Thoracic aorta (tissue), 2 donors: ENCODE data around the gene CHCHD4. TPM values are rescaled to one million over a fixed set of nuclear protein-coding genes. Genes with fewer than 3 reads are reported as not detected.
"Not testable (repeated sequence)": the region's sequence is repeated elsewhere in the genome, so short reads cannot be mapped to it uniquely, and the experiment has no call there.

ENCODE experiments used
- ATAC-seq: fragments of 150-250 bp; one replicate; pipeline ENCODE4 v1.8.0; 2017; ENCODE audit warnings: low read depth; ENCODE audit not compliant: insufficient number of reproducible peaks, low FRiP score
- DNase-seq: peaks from one replicate; pipeline ENCODE4 v3.0.0-alpha.2; 2020; ENCODE audit warnings: low spot score
- H3K27ac ChIP-seq, 2 donors: fragments of 200-600 bp; sonication (generic); 1 replicate in 1 of 2; 2 replicates in 1 of 2; pipeline ENCODE4 v1.5.1; 2016; ENCODE audit warnings: mild to moderate bottlenecking in 2 of 2, moderate library complexity in 2 of 2
- H3K27me3 ChIP-seq: fragments of 200-600 bp; sonication (generic); replicated peaks from 2 replicates; pipeline ENCODE4 v1.6.0; 2016; ENCODE audit warnings: mild to moderate bottlenecking; ENCODE audit not compliant: insufficient read depth
- H3K36me3 ChIP-seq: fragments of 200-600 bp; sonication (generic); one replicate; pipeline ENCODE4 v1.5.1; 2016
- H3K4me1 ChIP-seq, 2 donors: fragments of 200-600 bp; sonication (generic); 1 replicate in 1 of 2; 2 replicates in 1 of 2; pipeline versions ENCODE4 v1.5.1 to v1.6.0; 2016; ENCODE audit warnings: low read depth in 2 of 2, mild to moderate bottlenecking in 1 of 2; ENCODE audit not compliant: control insufficient read depth in 1 of 2
- H3K4me3 ChIP-seq: fragments of 200-600 bp; sonication (generic); 2 replicates; pipeline ENCODE4 v1.5.1; 2016; ENCODE audit warnings: mild to moderate bottlenecking
- H3K9me3 ChIP-seq: fragments of 200-600 bp; sonication (generic); 2 replicates; pipeline ENCODE4 v1.5.1; 2016
- total RNA-seq, 2 donors: library from RNA; depleted of rRNA; stranded (reverse); fragments of >200 nt; gene quantifications; one replicate each; pipeline versions ENCODE4 v1.1.0 to v1.2.3, GENCODE V29; 2016
- TF ChIP-seq, protein P1 (sequence below): fragments of 200-600 bp; sonication (generic); IDR thresholded peaks from one replicate; pipeline ENCODE4 v1.5.1; 2019; ENCODE audit warnings: antibody characterized with exemption

Gene CHCHD4
- total RNA-seq, 2 donors from 2014 or later: 6.6 to 7.5 TPM

DNA sequence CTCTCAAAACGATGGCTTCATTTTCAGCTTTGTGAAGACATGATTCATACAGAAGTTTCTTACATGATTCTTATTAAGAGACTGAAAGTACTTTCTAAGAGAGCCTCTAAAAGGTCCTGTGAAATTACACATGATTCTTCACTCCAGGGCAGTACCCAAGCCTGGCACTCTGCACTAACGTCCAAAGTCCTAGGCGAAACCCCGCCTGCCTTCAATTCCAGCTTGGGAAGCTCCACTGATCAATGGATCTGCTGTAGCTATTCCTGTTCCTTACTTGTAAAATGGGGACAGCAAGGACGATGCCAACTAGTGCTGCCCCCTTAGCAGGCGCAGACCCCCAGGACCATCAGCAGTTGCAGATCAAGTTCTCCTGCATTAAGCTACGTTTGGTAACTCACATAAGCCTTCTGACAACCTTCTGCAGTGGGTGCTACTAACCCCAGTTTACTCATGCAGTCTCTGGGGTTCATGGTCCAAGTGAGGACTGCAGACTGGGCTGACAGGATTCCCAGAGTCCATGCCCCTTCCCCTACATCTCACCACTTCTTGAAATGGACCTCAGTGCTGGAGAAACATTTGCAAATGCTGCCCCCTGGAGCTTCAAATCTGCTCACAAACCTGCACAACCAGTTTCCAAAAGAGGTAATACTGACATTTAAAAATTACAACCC, 10.6 kb downstream of the CHCHD4 start:
- H3K36me3 ChIP-seq: peaks cover 43% of the 10 kb centered on the region
- no peak overlapping the region for H3K4me3 ChIP-seq
- H3K9me3 ChIP-seq: no peaks in the 10 kb centered on the region
- DNase-seq: no peak
- H3K27me3 ChIP-seq: no peaks in the 10 kb centered on the region
- TF ChIP-seq, protein P1, sequence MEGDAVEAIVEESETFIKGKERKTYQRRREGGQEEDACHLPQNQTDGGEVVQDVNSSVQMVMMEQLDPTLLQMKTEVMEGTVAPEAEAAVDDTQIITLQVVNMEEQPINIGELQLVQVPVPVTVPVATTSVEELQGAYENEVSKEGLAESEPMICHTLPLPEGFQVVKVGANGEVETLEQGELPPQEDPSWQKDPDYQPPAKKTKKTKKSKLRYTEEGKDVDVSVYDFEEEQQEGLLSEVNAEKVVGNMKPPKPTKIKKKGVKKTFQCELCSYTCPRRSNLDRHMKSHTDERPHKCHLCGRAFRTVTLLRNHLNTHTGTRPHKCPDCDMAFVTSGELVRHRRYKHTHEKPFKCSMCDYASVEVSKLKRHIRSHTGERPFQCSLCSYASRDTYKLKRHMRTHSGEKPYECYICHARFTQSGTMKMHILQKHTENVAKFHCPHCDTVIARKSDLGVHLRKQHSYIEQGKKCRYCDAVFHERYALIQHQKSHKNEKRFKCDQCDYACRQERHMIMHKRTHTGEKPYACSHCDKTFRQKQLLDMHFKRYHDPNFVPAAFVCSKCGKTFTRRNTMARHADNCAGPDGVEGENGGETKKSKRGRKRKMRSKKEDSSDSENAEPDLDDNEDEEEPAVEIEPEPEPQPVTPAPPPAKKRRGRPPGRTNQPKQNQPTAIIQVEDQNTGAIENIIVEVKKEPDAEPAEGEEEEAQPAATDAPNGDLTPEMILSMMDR: no peak
- ATAC-seq: no peak
- H3K4me1 ChIP-seq: peaks cover 0 to 8% of the 10 kb centered on the region in 2 donors
- no peak overlapping the region for H3K27ac ChIP-seq

DNA sequence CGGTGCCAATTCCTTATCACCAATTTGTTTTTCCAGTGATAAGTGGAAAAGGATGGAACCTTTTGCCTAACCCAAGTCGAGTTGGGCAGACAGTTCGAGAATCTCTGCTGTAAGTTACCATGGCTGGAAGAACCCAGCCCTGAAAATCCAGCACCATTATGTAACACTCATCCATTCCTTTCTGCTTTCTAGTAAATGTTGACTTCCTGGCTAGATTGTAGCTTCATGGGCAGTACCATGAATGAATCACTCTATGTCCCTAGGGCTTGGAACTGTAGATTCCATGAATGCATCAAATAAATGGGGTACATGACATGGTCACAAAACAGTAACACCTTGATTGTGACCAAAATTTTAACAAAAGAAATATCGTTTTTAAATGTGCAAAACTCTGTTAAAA, 14.0 kb downstream of the CHCHD4 start:
- Histone ChIP-seq H3K36me3 (peaks cover 36% of the 10 kb centered on the region), H3K4me1 (no peaks in the 10 kb centered on the region), H3K9me3 (no peaks in the 10 kb centered on the region), H3K4me3 (no peak overlapping the region), H3K27me3 (no peaks in the 10 kb centered on the region), H3K27ac (no peak overlapping the region)
- TF ChIP-seq, protein P1: no peak
- ATAC-seq: no peak
- no peak for DNase-seq

DNA sequence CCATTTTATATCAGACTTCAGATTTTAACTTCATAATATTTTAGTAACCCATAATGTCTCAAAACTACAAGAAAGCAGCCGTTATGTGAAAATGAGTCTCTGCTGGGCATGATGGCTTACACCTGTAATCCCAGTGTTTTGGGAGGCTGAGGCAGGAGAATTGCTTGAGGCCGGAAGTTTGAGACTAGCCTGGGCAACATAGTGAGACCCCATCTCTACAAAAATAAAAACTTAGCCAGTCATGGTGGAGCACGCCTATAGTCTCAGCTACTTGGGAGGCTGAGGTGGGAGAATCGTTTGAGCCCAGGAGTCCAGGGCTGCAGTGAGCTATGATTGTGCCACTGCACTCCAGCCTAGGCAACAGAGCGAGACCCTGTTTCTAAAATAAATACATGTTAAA, 14.8 kb downstream of the CHCHD4 start:
- ATAC-seq, DNase-seq, H3K4me1 ChIP-seq, H3K27me3 ChIP-seq, H3K27ac ChIP-seq, H3K4me3 ChIP-seq, H3K9me3 ChIP-seq: not testable (repeated sequence)
- peaks cover 27% of the 10 kb centered on the region for H3K36me3 ChIP-seq

DNA sequence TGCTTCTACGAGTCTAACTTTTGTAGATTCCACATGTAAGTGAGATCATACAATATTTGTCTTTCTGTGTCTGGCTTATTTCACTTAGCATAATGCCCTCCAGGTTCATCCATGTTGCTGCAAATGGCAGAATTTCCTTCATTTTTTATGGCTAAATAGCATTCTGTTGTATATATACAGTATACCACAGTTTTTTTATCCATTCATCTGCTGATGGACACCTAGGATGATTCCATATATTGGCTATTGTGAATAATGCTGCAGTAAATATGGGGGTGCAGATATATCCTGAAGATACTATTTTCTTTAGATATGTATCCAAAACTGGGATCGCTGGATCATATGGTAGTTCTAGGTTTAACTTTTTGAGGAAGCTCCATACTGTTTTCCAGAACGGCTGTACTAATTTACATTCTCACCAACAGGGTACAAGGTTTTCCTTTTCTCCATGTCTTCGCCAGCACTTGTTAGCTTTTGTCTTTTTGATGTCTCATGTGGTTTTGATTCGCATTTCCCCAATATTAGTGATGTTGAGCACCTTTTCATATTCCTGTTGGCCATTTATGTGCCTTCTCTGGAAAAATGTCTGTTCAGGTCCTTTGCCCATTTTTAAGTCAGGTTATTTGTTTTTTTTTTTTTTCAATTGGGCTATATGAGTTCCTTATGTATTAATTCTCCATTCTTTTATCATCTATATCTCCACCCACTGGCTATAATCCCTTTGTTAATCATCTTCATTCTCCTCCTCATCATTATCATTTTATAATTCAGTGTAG, 26.9 kb downstream of the CHCHD4 start:
- no peak overlapping the region for H3K27ac ChIP-seq
- no peaks in the 10 kb centered on the region for H3K9me3 ChIP-seq
- ATAC-seq: no peak
- no peaks in the 10 kb centered on the region for H3K4me1 ChIP-seq
- no peak overlapping the region for H3K4me3 ChIP-seq
- H3K27me3 ChIP-seq: no peaks in the 10 kb centered on the region
- TF ChIP-seq, protein P1: no peak
- no peak for DNase-seq
- H3K36me3 ChIP-seq: no peaks in the 10 kb centered on the region

DNA sequence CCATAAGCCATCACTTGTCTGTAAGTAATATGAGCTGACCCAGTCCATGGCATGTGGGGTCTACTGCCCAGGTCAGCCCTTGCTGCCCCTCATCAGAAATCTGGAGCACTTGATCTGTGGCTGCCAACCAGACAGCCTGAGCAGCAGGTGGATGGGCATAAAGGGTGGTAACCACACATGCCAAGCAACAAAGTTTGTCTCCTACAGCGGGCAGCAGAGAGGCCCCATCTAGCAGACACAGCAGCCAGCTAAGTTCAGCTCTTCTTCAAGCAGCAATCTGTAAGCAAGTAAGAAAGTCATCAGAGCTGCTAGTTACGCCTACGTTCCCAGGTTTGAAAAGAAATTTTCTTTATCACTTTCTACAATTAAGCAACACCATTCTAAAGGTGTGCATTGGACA, 27.9 kb downstream of the CHCHD4 start:
- ATAC-seq (no peak), DNase-seq (no peak)
- H3K4me3 ChIP-seq: no peak overlapping the region
- H3K9me3 ChIP-seq: no peaks in the 10 kb centered on the region
- H3K4me1 ChIP-seq: no peaks in the 10 kb centered on the region
- TF ChIP-seq, protein P1: no peak
- no peaks in the 10 kb centered on the region for H3K36me3 ChIP-seq
- no peaks in the 10 kb centered on the region for H3K27me3 ChIP-seq
- H3K27ac ChIP-seq: no peak overlapping the region
